Measurements from ENCODE around the gene PRKG1.

Gene PRKG1

DNA sequence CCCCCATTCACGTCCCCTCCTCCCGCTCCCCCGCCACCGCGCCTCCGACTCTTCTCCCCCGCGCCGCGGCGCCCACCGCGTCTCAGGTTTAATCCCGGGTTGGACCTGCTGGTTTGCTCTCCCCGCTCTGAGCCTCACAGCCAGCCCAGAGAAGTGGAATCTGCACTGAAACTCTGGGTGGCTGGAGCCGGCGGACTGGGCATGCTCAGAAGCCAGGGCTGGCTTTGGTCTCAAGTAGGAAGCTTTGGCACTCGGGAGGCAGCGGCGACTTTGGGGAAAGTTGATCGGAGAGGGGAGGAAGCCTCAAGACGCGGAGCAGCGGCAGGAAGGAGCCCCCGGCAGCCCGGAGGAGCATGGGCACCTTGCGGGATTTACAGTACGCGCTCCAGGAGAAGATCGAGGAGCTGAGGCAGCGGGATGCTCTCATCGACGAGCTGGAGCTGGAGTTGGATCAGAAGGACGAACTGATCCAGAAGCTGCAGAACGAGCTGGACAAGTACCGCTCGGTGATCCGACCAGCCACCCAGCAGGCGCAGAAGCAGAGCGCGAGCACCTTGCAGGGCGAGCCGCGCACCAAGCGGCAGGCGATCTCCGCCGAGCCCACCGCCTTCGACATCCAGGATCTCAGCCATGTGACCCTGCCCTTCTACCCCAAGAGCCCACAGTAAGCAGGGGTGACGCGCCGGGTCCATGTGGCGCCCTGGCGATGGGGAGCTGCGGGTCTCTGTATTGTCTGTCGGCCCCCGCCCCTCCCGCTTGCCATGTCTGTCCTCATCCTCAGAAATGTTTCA lies at the start of gene PRKG1:
TSS of gene PRKG1 (plus strand) at position 250 of the 791 bp plus-strand sequence.
- DNase-seq: peak; percentile 18

DNA sequence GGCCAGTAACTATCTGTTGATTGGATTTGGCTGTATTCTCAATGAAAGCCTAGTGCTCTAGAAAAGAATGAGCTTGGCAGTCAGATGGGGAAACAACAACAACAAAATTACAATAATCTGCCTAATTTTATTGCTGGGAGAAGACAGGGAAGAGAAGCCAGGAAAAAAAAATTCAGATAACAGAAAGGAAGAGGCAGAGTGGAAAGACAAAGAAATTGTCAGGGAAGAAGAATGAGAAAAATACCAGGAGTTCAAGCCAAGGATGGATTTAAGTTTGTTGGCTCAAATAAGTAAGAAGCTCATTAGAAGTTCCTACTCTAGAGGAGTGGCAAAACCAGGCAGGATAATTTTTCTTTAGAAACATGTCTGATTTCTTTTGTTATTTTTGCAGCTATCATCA lies 45.9 kb upstream of the PRKG1 start:
- DNase-seq: no peak

DNA sequence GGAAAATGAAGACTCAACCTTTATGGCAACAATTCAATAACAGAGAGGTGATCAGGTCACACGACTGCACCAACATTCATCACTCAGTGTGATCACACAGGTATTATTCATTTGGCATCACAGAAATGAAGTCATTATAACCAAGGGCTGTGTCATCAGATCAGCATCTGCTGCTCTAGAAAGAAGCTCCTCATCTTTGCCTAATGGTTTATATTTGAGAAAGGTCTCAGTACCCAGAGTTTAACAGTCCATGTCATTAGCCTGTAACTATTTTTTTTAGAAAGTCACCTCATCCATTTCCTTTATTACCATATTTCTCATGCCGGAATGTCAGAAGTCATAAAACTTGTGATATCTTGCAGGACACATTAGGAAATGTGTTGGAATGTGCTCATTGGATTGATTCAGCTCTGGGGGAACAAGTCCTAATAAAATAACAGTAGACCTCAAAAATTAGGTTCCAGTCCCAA lies 45.1 kb upstream of the PRKG1 start:
- no peak for DNase-seq

DNA sequence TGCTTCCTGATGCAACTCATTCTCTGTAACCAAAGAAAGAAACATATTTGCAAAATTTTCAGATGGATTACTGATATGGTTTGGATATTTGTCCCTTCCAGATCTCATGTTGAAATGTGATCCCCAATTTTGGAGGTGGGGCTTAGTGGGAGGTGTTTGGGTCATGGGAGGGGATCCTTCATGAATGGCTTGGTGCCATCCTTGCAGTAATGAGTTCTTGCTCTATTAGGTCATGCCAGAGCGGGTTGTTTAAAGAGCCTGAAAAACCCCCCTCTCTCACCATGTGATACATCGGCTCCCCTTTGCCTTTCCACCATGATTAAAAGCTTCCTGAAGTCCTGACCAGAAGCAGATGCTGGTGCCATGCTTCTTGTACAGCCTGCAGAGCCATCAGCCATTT lies 43.8 kb upstream of the PRKG1 start:
- DNase-seq: no peak

DNA sequence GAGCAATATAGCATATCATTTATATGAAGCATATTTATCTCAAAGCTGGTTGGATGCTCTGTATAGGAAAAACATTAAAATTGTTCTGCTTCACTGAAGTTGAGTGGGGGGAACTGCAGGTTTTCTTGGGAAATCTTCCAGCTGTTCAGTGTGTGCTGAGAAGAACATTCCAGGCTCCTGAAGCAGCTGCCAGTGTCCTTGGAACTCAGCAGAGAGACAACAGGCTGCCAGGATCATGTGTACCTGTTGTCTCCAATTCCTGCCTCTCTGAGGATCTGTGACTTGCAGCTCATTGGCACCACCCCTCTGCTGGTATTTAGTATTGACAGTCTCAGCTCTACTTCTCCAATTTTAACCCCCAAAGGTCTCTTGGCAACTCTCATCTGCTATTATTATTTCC lies 42.3 kb upstream of the PRKG1 start:
- no peak for DNase-seq

DNA sequence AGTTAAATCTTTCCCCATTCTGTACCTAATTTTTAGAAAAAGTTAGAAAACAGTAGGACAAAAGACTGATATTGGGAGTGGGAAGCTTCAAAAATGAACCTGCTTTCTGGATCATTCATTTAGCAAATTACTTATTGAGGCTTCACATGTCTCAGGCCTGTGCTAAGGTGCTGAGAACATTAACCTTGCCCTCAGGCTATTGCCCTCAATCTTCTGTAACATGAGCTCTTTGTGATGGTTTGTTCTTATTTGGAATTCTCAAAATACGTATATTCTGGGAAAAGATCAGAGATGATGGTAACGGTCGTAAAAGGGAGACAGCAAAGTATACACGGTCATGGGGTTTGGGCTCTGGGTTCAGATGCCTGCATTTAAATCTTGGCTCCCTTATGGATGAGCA lies 39.5 kb upstream of the PRKG1 start:
- no peak for DNase-seq

DNA sequence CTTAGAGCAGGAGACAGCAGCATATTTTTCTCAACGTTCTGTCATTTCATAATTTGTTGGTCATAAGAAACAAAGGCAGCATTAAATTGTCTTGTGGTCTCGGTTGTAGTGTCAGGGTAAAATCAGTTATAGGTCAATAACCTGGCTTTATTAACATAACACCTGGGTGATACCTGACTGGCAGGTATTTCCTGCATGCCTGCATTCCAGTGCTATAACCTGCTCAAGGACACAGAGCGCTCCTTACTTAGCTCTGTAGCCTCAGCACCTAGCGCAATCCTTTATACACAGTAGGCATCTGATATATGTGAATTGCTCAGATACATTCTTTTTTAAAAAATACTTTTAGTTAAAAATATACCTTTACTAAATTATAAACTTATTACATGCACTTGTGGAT lies 38.9 kb upstream of the PRKG1 start:
- DNase-seq: no peak

DNA sequence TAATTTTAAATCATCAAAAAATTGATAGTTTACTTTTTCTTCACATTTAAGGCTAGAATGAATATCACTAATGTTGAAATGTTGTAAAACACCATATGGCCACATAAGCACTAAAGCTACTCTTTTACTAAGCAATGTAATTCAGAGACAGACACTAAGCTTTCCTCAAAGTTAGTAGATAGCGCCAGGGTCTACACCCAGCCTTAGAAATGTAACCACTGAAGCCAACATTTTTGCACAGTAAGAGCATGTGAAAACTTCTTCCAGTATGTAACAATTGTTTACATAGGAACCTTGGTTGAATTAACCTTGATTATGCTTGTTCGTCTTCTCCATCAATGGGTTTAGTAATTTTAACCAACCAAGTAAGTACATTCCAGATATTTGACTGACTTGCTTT lies 28.4 kb upstream of the PRKG1 start:
- no peak for DNase-seq

DNA sequence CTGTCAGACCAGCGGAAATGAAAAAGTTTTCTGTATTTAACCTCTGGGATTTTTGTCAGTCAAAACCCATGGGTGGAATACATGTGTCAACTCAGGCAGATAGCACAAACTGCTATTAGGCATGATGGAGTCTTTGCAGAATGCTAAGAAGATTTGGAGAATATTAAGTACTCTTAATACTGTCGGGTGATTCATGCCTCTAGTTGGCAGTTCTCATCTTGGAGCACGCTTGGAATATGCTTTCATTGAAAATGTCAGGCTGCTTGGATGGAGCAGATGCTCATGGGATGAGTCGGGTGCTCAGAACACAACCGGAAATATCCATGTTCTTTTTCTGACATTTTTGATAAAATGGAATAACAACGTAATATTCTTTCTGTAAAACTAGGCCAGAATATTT lies 27.6 kb upstream of the PRKG1 start:
- no peak for DNase-seq

DNA sequence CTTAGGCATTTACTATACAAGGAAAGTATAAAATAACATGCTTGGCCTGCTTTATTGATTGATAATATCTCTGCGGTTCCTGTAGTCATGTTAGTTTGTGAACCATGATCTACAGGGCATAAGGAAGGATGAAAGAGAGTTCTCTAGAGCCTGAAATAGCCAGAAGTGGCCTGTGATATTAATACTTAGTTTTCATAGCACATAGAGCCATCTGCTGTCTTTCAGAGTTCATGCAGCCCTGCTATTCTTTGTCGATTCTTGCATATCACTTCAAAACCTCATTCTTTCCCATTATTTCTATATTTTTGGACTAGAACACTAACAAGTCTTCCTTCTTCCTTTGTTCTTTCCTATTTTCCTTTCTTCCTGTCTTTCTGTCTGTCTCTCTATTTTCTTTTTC lies 26.4 kb upstream of the PRKG1 start:
- DNase-seq: no peak

DNA sequence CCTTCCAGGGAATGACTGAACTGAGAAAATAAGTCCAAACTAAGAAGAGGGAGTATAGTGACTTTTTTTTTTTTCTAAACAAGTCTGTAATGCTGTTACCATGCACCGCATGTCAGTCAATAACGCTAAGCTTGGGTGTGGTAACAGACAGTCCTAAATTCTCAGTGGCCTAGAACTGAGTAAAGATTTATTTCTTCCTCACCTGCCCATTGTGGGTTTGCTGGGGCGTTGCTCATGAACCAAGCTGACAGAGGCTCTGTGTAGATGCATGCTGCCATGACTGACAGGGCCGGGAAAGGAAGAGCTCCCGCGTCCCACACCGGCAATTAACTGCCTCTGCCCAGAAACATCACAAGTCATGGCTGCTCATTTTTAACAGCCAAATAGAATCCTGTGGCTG lies 25.5 kb upstream of the PRKG1 start:
- DNase-seq: no peak

DNA sequence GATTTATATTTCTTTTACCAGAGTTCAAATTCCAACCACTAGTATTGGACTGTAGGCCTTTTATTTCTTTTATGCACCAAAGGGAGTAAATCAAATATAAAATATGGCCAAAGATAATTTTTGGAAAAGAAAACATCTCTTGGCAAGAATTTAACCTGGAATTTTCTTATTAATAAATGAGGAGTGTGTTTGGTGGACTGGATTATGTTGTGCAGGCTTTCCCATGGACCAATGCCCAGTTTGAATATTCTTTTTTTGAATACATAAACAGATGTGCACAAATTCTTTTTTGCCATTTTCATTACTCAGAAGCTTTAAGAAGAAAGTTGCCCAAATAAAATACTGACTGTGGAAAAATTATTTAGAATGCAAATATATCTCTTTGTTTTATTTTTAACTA lies 22.1 kb upstream of the PRKG1 start:
- DNase-seq: no peak

DNA sequence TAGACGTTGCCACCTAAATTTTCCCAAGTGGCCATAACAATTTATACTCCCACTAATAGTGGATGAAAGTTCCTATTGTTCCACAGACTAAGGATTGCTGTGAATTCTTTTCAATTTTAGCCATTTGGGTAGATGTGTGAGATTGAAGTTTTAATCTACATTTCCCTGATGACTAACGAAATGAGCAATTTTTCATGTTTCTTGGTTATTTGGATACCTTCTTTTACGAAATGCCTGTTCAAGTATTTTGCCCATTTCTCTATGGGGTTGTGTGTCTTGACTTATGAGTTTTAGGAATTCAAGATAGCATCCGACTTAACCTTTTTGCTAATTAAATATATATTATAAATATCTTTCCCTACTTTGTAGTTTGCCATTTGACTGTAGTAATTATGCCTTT lies 16.4 kb upstream of the PRKG1 start:
- no peak for DNase-seq

DNA sequence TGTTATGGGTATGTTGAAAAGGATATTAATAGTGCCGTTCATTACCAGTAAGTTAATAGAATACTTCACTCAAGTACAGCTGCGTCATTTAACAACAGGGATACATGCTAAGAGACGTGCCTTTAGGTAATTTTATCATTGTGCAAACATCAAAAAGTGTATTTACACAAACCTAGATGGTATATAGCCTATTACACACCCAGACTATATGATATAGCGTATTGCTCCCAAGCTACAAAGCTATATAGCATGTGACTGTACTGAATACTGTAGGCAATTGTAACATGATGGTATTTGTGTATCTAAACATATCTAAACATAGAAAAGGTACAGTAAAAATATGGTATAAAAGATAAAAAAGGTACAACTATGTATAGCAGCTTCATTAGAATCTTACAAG lies 11.1 kb upstream of the PRKG1 start:
- no peak for DNase-seq

DNA sequence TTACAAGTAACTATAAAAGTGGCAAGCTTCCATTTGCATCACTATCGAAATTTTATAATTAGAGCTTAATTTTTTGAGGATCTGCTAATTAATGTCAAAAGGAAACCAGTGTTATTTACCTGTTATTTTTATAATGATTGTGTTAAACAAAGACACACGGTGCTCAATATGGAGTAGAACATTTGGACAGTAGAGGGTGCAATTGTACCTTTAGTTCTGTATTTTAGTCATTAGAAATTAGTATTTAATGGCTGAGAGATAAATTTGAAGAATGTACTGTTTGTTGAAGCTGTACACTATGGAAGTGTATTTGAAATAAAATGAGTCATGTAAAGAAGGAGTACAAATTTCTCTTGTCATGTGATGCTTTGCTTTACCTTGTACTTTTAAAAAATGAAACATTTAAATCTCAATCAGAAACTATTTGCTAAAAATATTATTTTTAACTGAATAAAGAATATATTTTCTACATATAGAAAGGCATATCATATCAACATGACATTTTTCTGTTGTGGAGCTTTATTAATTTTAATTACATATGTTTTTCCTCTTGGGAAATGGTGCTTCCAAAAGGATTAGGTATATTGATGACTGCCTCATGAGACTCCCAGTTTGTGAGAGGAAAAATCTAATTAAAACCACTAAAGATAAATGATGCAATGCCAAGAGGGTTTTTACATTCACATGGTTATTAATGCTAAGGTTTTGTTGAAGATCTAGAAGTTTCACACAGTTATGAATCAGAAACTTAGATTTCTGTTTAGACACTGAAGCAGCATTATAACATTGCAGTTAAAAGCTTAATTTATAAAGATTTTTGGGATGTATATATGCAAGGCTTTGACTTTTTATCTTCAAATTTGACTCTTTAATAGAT lies 10.4 kb upstream of the PRKG1 start:
- peak in 1 of 2 experiments; percentile 35 for DNase-seq

DNA sequence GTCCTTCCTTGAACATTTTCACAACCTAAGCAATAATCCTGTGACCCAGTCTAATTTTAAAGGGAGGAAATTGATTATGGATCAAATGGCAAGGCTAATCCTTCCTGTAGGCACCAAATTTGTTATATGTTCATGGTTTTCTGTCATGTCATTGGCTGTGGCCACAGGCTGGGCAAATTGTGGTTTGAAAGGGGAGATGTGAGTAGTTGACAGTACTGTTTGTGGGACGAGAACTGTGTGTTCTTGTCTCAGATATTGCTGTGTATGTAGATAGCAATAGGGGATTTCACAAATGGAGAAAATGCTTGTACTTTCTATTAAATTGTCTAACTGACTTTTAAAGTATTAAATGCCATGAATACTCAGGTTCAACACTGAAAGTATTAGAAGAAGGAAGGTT lies 8.1 kb upstream of the PRKG1 start:
- DNase-seq: no peak

DNA sequence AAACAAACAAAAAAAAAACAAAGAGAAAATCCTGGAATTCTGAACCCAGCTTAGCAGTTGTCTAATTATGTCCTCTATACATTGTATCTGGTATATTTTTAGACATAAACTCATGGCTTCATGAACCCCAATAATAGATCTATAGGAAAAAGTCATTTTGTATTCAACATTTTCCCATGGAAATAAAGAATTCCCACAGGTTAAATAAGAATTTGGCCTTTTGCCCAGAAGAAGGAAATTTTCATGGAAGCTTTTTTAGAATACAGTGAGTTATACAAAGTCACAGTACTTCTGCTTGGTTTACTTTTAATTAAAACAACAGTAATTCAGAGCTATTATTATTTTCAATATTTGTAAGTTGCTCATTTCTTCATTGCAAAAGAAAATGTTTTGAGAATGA lies 2.1 kb upstream of the PRKG1 start:
- DNase-seq: no peak

DNA sequence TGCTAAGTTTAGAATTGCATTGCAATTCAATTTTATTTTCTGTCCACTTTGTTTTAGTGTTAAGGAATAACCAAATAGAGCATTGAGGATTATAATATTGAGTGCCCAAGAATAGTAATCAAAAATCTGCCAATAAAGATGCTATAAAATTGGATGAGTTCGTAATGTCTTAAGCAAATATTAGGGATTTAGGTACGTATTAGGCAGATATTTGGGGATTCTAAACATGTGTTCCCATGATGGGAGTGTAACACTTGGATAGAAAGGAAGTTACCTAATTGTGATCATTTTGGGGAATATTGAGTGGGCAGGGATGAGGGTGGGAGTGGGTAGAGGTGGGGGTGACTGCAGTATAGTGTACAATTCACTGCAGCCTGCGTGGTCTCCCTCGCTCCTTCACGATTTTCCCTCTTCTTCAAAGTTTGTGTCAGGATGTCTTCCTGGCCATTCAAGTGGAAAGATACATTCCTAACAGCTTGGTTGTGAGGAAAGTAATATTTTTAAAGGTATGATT lies 1.3 kb upstream of the PRKG1 start:
- DNase-seq: no peak

DNA sequence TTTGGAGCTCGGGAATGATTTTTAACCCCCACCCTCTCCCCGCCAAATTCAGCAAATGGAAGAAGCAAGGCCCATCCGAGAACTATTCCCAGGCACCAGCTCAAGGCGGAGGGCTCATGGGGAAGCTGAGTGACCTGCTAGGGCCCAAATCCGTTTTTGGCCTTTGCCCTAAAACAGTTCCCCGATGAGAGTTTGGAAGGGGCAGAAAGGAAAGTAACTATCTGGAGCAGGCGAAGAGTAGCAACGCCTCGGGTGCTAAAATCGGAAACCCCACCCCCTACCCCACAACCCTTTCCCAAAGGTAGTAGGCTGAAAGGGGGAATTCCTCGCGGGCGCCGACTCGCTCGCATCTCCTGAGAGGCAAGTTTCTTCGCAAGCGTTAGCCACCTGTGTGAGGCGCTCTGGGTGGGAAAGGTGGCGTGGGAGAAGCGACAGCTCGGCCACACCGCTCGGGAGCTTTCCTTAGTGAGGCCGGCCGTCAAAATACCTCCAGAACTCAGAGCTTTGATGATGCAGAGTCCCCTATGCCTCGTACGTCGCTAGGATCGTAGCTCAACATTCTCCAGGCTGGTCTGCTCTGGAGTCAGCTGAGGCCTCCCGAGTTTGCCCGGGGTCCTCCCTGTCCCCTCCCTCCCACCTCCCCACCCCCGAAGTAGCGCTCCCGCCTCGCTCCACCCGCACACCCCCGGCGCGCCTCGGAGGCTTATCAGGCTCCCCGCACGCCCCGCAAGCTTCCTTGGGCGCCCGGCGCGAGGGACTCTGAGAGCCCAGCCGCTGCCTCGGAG lies 642 bp upstream of the PRKG1 start:
- DNase-seq: no peak

DNA sequence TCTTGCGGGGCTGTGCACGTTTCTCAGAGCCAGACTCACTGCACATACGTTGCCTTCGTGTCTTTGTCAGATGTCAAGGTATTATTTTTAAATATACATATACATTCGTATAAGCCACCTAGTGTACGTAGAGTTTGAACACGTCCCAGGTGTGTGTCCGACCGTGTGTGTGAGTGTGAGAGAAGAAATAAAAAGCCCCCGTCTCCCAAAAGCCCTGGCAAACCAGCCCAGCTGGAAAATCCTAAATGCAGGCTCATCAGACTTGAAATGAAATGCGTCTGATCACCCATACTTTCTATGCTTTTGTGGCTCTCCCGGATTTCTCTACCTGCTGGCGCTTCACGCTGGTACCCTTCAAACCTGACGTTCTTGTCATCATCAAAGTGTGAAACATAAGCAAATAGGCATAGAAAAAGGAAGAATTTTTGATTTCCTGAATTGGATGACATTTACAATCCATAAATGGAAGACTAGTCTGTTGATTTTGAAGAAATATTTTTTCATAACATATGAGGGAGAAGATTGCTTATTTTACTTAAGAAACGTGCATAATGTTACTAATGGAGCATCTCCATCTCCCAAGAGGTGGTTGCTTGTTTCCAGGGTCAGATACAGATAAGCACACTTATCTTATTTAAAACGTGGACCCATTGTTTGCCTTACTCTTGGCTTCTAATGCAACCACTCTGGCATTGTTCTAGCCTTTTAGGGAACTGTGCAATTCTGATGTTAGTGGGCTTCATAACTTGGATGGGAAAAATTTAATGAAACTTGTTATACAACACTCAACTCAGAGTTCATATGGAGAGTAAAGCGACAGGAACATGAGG lies 971 bp downstream of the PRKG1 start:
- DNase-seq: no peak

DNA sequence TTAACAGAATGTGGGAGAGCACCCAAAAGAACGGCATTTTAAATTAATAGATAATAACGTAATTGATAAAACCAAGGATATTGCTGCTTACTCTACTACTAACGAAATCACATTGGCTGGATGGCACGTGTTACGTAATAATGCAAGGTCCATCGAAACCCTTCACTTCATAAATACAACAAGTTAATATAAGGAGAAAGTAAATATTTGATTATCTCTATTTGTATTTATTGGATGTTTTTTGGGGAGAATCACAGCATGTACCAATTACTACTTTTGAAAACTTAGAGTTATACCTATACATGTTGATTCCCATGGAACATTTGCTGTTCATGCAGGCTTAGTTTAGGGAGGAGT lies 1.6 kb downstream of the PRKG1 start:
- no peak for DNase-seq

DNA sequence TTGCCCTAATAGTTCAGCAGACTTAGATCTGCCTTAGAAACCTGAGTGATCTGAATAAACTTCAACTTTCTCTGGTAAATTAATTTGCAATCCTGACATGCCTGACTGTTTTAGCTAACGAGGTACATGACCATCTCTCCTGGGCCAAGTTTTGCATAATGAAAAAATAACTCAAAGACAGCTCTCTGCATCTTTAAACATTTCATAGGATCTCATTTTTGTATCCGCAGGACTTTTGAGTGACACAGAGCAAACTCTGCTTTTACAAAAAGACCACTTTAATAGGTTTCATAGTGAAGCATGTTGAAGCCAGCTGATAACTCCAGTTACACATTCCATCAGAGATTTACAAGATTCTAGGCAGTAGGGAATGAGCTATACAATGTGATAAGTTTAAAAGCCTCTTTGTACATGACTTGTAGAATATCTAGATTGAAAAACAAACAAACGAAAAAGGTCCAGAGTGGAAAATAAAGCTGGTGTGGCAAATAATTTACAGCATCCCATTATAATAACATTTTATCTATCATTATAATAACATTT lies 2.1 kb downstream of the PRKG1 start:
- no peak for DNase-seq
